GM18858 (cell line): ENCODE measurements around the gene PSMC5.
"Not testable (repeated sequence)": the region's sequence is repeated elsewhere in the genome, so short reads cannot be mapped to it uniquely, and the experiment has no call there.

Experiments
- ATAC-seq: cut with Tn5 transposase; IDR thresholded peaks from one replicate; pipeline ENCODE4 v1.9.1; 2021; ENCODE audit not compliant: unreplicated experiment

The PSMC5 gene

DNA sequence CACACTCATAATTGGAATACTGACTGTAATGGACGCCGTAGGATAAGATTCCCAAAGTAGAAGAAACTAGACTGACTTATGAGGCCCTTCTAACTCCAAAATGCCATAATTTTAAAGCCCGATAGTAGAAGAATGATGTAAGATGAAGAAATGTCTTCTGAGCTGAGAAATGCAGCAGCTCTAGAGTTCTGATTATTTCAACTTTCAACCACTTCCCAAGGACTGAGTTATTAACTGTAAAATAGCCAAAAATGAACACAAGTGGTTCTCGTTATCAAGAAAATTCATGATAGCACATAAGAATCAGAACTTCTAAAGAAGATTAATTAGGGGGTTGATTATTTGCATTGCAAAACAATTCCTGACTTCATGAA is 43.0 kb downstream of the PSMC5 start:
- ATAC-seq = not testable (repeated sequence)

GRCh38 chr17:63871646-63872365 is 44.6 kb downstream of the PSMC5 start:
- ATAC-seq = not testable (repeated sequence)

GRCh38 chr17:63873577-63873976 is 46.3 kb downstream of the PSMC5 start, which contains the start of gene CSH2:
Gene CSH2 (minus strand): TSS chr17:63873677. CDS start chr17:63873614, 63 bp downstream.
- not testable (repeated sequence) for ATAC-seq

- ATAC-seq = not testable (repeated sequence)
These were observed 46.9 kb downstream of the PSMC5 start for GRCh38 chr17:63874061-63874626.

GRCh38 chr17:63874693-63875092 is 47.5 kb downstream of the PSMC5 start:
- ATAC-seq = not testable (repeated sequence)

- not testable (repeated sequence) for ATAC-seq
These were observed 51.2 kb downstream of the PSMC5 start for GRCh38 chr17:63878413-63878812.

GRCh38 chr17:63880706-63881105 is 53.5 kb downstream of the PSMC5 start:
- ATAC-seq = no peak

DNA sequence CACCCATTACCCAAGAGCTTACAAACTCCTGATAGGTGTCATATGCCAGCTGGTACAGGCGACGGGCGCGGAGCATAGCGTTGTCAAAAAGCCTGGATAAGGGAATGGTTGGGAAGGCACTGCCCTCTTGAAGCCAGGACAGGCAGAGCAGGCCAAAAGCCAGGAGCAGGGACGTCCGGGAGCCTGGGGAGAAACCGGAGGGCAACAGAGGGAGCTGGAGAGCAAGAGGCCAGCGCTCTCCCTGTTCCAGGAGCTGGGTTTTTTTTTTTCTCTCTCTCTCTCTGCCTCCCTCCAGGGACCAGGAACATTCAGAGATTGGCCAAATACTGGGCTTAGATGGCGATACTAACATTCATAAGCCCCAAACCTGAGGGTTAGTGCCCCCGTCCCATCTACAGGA is 54.1 kb downstream of the PSMC5 start:
- not testable (repeated sequence) for ATAC-seq
